GM18907 (cell line): ENCODE data around the gene RAB11FIP5.

Source experiments
- ATAC-seq: cut with Tn5 transposase; IDR thresholded peaks from one replicate; pipeline ENCODE4 v1.9.1; 2021; ENCODE audit warnings: mild to moderate bottlenecking, moderate library complexity; ENCODE audit not compliant: unreplicated experiment

Gene RAB11FIP5

GRCh38 chr2:73088211-73088610, 24.5 kb downstream of the RAB11FIP5 start:
- no peak for ATAC-seq

GRCh38 chr2:73087311-73087710, 25.4 kb downstream of the RAB11FIP5 start:
- ATAC-seq = no peak

- peak; percentile 89 for ATAC-seq
Measured at GRCh38 chr2:73085691-73086090, 27.1 kb downstream of the RAB11FIP5 start.

- no peak for ATAC-seq
Measured at GRCh38 chr2:73084971-73085370, 27.8 kb downstream of the RAB11FIP5 start.

- ATAC-seq = no peak
Measured at GRCh38 chr2:73083886-73084800, 28.6 kb downstream of the RAB11FIP5 start.

GRCh38 chr2:73082523-73083410, 30.0 kb downstream of the RAB11FIP5 start:
- ATAC-seq = no peak

- no peak for ATAC-seq
Measured at GRCh38 chr2:73081181-73081671, 31.5 kb downstream of the RAB11FIP5 start.

GRCh38 chr2:73080321-73081131, 32.2 kb downstream of the RAB11FIP5 start:
- no peak for ATAC-seq

GRCh38 chr2:73079636-73080035, 33.1 kb downstream of the RAB11FIP5 start:
- ATAC-seq = no peak

- ATAC-seq = no peak
Measured at GRCh38 chr2:73078457-73079411, 34.0 kb downstream of the RAB11FIP5 start.

GRCh38 chr2:73077424-73077795, 35.3 kb downstream of the RAB11FIP5 start:
- ATAC-seq = no peak

- no peak for ATAC-seq
Measured at GRCh38 chr2:73076701-73077423, 35.9 kb downstream of the RAB11FIP5 start.

- no peak for ATAC-seq
Measured at GRCh38 chr2:73075477-73076373, 37.0 kb downstream of the RAB11FIP5 start.

GRCh38 chr2:73074110-73075069, 38.4 kb downstream of the RAB11FIP5 start:
- ATAC-seq = no peak

- ATAC-seq = no peak
Measured at GRCh38 chr2:73072416-73072815, 40.3 kb downstream of the RAB11FIP5 start.

- peak; percentile 10 for ATAC-seq
Measured at GRCh38 chr2:73072129-73072395, 40.7 kb downstream of the RAB11FIP5 start.
